GM18861 (cell line): Measurements from ENCODE around the gene IQCE.
"Not testable (repeated sequence)": the region's sequence is repeated elsewhere in the genome, so short reads cannot be mapped to it uniquely, and the experiment has no call there.

ENCODE experiments used
- ATAC-seq: cut with Tn5 transposase; IDR thresholded peaks from one replicate; pipeline ENCODE4 v1.9.1; 2021; ENCODE audit not compliant: unreplicated experiment

The IQCE gene

DNA sequence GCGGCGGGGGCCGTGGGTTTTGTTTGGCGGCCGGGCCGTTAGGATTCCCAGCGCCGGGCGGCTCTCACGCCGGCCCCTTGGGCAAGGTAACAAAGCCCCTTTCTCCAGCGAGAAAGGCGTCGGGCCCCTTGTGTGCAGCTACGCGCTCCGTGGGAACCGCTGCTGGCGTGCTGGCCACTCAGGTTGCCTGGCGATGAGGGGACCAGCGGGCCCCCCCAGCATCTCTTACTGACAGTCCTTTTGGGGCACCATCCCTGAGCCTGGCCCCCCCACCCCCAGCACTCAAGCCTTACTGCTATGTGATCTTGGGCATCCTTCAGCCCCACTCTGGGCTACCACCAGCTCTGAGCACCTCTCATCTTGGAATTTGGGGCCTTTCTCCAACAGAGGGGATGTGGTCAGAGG lies 37.4 kb upstream of the IQCE start:
- no peak for ATAC-seq

DNA sequence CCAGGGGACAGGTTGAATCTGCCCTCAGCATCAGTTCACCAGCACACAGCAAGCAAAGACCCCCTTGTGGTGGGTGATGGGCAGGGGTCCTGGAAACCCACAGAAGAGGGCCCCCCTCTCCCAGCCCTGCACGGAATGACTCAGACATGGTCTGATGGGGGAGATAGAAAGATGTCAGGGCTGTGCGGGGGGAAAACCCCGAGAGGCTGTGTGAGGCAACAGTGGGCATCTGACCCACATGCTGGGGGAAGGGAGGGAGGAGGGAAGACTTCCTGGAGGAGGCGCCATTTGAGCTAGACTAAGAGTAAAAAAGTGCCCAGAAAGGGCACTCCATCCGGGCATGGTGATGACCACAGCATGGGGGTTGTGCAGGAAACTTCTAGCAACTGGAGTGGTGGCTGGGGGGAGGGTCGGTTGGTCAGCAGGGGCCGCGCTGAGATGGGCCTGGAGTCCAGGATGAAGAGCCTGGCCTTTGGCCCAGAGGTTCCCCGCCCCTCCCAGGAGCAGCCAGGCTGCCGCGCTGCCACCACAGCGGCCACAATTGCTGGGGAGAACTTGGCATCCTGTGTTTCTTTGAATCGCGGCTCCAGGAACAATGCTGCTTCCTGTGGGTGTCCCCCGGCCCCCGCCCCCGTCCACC lies 36.7 kb upstream of the IQCE start:
- ATAC-seq: no peak

- no peak for ATAC-seq
These were observed 35.9 kb upstream of the IQCE start for GRCh38 chr7:2522780-2523433.

DNA sequence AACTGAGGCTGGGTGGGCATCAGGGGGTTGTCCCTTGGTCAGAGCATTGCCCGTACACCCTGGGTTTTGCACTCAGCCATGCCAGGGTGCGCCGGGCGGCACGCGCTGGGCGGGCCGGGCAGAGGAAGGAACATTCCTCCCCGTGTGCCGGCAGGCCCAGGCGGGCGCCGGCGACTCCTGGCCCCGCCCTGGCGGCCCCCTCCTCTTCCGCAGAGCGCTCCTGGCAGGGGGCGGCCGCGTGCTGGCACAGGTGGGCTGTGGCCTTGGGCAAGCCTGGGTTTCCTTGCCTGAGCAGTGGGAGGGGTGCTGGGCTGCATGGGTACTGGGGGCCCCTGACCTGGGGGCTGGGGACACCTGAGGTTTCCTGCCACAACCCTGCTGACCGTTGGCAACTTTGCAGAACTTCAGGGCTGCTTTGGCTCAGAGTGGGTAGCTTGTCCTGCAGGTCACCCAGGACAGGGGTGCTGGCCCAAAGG lies 35.3 kb upstream of the IQCE start:
- no peak for ATAC-seq

DNA sequence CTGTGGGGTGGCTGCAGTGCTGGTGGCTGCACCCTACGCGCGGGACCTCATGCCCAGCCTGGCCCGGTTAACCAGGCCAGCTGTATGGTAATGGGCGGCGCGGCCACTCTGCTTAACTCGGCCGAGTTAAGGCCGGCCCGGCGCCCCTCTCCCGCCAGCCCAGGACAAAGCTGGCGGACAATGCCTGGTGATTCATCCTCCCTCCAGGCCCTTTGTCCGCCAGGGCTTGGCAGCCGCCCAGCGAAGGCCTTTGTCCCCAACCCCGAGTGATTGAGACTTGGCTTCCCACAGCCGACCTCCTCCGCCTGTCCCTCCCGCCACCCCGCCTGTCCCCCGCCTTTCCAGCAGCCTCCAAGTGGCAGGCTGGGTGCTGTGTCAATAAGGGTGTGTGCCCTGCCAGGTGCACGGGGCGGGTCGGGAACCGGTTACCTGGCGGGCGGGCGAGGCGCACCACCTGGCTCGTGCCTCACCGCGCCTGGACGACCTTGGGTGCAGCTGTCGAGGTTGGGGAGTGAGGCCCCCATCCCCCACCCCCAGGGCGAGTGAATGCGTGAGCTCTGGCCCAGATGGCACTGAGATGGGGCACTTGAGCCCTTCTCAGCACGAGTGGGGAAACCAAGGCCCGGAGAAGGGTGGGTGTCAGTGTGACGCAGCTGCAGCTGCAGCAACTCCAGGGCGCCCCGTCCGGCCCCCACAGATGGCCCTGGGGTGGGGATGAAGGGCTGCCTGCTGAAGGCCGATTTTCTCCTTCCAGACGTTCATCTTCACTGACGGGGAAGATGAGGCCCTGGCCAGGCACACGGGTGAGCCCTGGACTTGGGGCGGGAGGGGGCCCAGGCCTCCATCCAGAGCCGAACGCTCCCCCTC lies 34.6 kb upstream of the IQCE start:
- no peak for ATAC-seq

DNA sequence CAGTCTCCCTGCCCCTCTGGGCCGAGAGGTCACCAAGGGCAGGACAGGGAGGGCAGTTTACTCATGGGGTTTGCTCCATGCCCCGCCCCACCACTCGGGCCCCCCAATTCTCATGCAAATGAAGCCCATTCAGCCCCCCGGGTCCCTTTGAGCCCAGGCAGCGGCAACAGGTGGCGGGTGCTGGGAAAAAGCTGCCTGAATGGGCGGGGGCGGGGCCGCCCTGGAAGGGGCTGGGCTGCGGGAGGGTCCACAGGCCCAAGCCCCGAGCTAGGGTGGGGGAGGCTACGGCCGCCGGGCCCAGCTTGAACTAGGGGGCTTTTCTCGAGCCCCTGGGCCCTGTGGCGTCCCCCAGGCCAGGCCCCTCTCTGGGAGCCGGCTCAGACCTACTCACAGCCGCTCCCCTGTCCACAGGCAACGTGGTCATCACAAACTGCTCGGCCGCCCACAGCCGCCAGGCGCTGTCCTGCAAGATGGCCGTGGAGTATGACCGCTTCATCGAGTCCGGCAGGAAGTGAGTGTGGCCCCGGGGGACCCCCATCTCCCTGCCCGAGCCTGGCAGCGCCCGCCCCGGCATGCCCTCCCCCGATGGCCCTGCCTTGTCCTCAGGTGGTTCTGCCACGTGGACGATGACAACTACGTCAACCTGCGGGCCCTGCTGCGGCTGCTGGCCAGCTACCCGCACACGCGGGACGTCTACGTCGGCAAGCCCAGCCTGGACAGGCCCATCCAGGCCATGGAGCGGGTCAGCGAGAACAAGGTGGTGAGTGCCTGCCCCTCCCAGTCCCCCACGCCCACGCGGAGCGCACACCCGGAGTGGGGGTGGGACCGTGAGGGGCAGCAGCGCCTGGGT lies 33.7 kb upstream of the IQCE start:
- no peak for ATAC-seq

GRCh38 chr7:2525658-2526630 lies 32.8 kb upstream of the IQCE start:
- ATAC-seq: no peak

DNA sequence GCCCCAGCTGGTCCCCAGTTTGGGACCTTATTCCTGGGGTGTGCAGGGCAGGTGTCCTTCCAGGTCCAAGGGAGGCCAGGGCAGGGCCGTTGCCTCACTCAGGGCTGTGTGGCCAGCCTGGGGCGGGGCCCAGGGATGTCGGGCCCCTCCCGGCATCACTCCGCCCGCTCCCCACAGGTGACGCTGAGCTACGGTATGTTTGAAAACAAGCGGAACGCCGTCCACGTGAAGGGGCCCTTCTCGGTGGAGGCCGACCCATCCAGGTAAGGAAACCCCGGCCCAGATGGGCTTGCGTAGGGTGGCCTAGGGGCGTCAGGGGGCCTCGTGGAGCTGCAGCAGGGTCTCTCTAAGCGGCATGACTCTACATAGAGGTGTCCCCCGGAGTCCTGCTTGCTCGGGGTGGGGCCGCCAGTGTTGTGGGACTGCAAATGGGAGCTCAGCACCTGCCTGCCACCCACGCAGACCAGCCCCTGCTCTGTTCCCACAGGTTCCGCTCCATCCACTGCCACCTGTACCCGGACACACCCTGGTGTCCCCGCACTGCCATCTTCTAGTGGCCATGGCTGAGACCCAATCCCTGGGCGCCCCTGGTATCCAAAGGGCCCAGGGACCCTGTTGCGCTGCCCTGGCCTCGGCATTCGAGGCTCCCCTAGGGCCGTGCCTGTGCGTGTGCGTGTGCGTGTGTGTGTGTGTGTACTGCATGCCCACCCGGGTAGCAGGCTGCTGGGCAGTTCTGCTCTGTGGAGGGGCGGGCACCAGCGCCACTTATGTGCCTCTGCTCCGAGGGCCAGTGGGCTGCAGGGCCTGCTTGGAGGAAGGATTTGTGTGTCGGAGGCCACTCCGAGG lies 31.9 kb upstream of the IQCE start:
- no peak for ATAC-seq

GRCh38 chr7:2527505-2528467 lies 31.0 kb upstream of the IQCE start:
- no peak for ATAC-seq

- ATAC-seq: no peak
These were observed 30.2 kb upstream of the IQCE start for GRCh38 chr7:2528481-2529095.

DNA sequence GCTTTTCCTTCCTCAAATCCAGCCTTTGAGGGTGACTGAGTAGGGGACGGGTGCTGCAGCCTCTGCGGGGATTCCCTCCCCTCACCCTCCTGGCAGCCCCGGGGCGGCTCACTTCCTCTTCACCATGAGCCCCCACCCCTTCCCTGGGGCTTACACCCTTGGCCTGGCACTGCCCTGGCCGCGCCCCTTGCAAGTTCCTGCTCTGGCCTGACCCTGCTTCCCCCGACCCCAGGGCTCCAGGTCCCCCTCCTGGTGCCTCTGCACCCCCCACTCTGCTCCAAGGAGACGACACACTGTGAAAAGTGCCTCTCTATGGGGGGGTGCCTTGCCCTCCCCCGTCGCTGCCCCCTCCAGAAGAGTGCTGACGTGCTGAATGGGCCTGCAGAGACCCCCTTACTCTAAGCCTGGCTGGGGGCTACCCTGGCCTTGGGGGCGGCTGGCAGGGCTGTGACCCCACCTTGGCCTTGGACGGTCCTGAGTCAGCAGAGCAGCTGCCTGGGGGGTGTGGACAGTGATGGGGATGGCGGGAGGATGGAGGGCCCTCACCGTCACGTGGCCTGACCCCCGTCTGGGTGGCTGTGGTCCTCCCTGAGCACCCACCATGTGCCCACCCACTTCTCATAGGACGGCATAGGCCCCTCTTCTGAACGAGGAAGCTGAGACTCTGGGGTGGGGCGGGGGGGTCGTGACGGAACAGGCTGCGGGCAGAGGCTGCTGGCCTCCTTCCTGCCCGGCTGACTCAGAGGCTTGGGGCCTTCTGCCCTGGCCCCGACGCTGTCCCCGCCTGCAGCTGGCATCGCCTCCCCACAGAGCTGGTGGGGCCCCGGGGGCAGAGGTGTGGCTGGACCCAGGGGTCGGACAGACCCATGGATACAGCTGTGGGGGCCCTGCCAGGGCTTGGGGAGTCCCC lies 29.4 kb upstream of the IQCE start:
- ATAC-seq: peak; percentile 44

- ATAC-seq: peak; percentile 43
These were observed 28.4 kb upstream of the IQCE start for GRCh38 chr7:2530071-2530987.

DNA sequence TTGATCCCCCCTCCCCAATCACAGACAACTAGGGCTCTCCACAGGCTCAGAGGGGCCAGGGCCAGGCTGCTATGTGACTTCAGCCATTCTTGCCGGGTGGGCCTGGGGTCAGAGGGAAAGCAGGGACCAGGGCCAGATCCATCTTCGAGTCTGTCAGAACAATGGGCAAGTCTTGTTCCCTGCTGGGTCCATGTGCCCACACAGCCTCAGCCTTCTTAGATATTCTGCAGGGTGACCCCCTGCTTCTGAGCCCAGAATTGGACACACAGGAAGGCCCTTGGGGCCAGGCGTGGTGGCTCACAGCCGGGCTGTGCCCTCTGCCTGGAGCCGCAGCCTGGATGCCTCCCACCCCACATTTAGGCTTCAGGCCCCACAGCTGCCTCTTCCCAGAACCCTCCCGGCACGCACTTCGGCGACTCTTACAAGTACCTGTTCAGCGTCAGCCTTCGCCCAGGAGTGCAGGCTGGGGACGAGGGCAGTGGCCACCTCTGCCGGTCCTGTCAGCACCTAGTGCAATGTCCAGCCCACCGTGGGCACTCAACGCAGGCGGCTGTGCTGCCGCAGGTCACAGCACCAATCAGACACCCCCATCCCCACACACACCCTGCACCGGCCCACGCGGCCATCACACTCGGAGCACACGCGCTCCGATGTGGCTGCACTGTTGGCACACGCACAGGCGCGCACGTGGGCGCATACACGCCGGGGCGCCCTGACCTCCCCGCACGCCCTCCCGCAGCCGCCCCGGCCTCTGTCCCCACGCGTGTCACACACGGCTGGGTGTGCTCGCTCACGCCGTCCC lies 27.6 kb upstream of the IQCE start:
- ATAC-seq: not testable (repeated sequence)

- not testable (repeated sequence) for ATAC-seq
These were observed 27.0 kb upstream of the IQCE start for GRCh38 chr7:2531796-2532110.
